T-helper 2 cell treated with Interferon-gamma antibody and Interleukin-4, amounts not matched to agents 5 μg/mL and 100 μg/mL, for 36 hours (primary cell): ENCODE data around the gene CMKLR1.

Experiments
- DNase-seq: peaks from one replicate; pipeline ENCODE4 v3.0.0; 2021; ENCODE audit warnings: low spot score
- H3K27ac Mint-ChIP-seq: one replicate; pipeline ENCODE4 v1.8.0; 2021; ENCODE audit warnings: mild to moderate bottlenecking, mixed read lengths
- H3K27me3 Mint-ChIP-seq: one replicate; pipeline ENCODE4 v1.8.0; 2021; ENCODE audit warnings: low read depth, mixed read lengths
- H3K36me3 Mint-ChIP-seq: one replicate; pipeline ENCODE4 v1.8.0; 2021; ENCODE audit warnings: low read depth, mixed read lengths
- H3K4me1 Mint-ChIP-seq: one replicate; pipeline ENCODE4 v1.8.0; 2021; ENCODE audit warnings: low read depth, mixed read lengths
- H3K4me3 Mint-ChIP-seq: one replicate; pipeline ENCODE4 v1.8.0; 2022; ENCODE audit warnings: mild to moderate bottlenecking, moderate library complexity, mixed read lengths
- H3K9me3 Mint-ChIP-seq: one replicate; pipeline ENCODE4 v1.8.0; 2021; ENCODE audit warnings: mixed read lengths

CMKLR1 gene

GRCh38 chr12:108355069-108355468, 16.0 kb upstream of the CMKLR1 start:
- Mint-ChIP-seq H3K4me1 (no peaks in the 10 kb centered on the region), H3K36me3 (no peaks in the 10 kb centered on the region), H3K27ac (no peak overlapping the region), H3K4me3 (no peak overlapping the region), H3K27me3 (peaks cover 2% of the 10 kb centered on the region), H3K9me3 (no peaks in the 10 kb centered on the region)
- DNase-seq: no peak

DNA sequence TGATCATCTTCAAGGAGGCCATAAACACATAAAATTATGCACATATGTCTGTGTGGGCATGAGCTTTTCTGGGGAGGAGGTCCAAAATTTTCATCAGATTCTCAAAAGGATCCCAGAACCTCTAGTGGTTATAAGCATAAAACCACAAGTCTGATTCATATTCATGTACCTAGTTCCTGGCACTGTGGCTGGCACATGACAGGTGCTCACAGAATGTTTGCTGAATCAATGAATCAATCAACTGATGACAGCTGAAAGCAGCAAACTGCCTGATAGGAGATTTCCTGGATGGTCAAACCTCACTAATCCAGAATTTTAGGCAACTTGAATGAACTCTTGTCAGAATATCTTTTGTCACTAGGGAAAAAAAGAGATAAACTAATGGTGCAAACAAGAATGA, 13.5 kb upstream of the CMKLR1 start:
- H3K27ac Mint-ChIP-seq: no peak overlapping the region
- H3K9me3 Mint-ChIP-seq: no peaks in the 10 kb centered on the region
- no peak overlapping the region for H3K4me3 Mint-ChIP-seq
- peaks cover 2% of the 10 kb centered on the region for H3K27me3 Mint-ChIP-seq
- H3K4me1 Mint-ChIP-seq: no peaks in the 10 kb centered on the region
- no peaks in the 10 kb centered on the region for H3K36me3 Mint-ChIP-seq
- no peak for DNase-seq

DNA sequence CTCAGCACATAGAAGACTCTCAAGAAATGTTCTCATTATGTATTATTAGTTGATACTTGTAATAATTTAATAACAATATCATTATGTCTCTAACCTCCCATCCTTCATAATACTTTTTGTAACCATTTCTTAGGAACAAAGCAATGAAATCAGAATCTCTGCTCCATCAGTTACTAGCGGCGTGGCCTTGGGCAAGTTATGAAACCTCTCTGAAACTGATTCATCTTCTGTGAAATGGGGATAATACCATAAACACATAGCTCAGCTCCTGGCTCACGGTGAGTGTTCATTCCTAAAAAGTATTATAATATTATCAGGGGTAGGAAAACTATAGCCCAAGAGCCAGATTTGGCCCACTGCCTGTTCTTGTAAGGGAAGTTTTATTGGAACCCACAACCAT, 11.4 kb upstream of the CMKLR1 start:
- H3K4me1 Mint-ChIP-seq: no peaks in the 10 kb centered on the region
- H3K27ac Mint-ChIP-seq: no peak overlapping the region
- no peaks in the 10 kb centered on the region for H3K36me3 Mint-ChIP-seq
- H3K27me3 Mint-ChIP-seq: peaks cover 2% of the 10 kb centered on the region
- H3K4me3 Mint-ChIP-seq: no peak overlapping the region
- DNase-seq: no peak
- no peaks in the 10 kb centered on the region for H3K9me3 Mint-ChIP-seq

GRCh38 chr12:108349278-108349688, 10.2 kb upstream of the CMKLR1 start:
- Mint-ChIP-seq H3K27me3 (peaks cover under 1% of the 10 kb centered on the region), H3K36me3 (no peaks in the 10 kb centered on the region), H3K4me1 (no peaks in the 10 kb centered on the region), H3K4me3 (no peak overlapping the region), H3K9me3 (no peaks in the 10 kb centered on the region), H3K27ac (no peak overlapping the region)
- DNase-seq: no peak

- no peak overlapping the region for H3K27ac Mint-ChIP-seq
- no peaks in the 10 kb centered on the region for H3K36me3 Mint-ChIP-seq
- no peaks in the 10 kb centered on the region for H3K27me3 Mint-ChIP-seq
- no peaks in the 10 kb centered on the region for H3K9me3 Mint-ChIP-seq
- H3K4me1 Mint-ChIP-seq: no peaks in the 10 kb centered on the region
- no peak overlapping the region for H3K4me3 Mint-ChIP-seq
- DNase-seq: no peak
Measured at GRCh38 chr12:108348842-108349241, 9.7 kb upstream of the CMKLR1 start.

- no peaks in the 10 kb centered on the region for H3K4me1 Mint-ChIP-seq
- no peaks in the 10 kb centered on the region for H3K9me3 Mint-ChIP-seq
- no peak overlapping the region for H3K4me3 Mint-ChIP-seq
- H3K36me3 Mint-ChIP-seq: no peaks in the 10 kb centered on the region
- no peak overlapping the region for H3K27ac Mint-ChIP-seq
- no peak for DNase-seq
- H3K27me3 Mint-ChIP-seq: no peaks in the 10 kb centered on the region
Measured at GRCh38 chr12:108346727-108347710, 7.9 kb upstream of the CMKLR1 start.

- no peaks in the 10 kb centered on the region for H3K9me3 Mint-ChIP-seq
- no peak overlapping the region for H3K27ac Mint-ChIP-seq
- no peak for DNase-seq
- no peak overlapping the region for H3K4me3 Mint-ChIP-seq
- H3K36me3 Mint-ChIP-seq: no peaks in the 10 kb centered on the region
- H3K4me1 Mint-ChIP-seq: no peaks in the 10 kb centered on the region
- peaks cover under 1% of the 10 kb centered on the region for H3K27me3 Mint-ChIP-seq
Measured at GRCh38 chr12:108345716-108346633, 6.9 kb upstream of the CMKLR1 start.

GRCh38 chr12:108342985-108343384, 3.9 kb upstream of the CMKLR1 start:
- Mint-ChIP-seq H3K9me3 (no peaks in the 10 kb centered on the region), H3K27ac (no peak overlapping the region), H3K4me3 (no peak overlapping the region), H3K27me3 (peaks cover 23% of the 10 kb centered on the region), H3K4me1 (no peaks in the 10 kb centered on the region), H3K36me3 (no peaks in the 10 kb centered on the region)
- DNase-seq: no peak

DNA sequence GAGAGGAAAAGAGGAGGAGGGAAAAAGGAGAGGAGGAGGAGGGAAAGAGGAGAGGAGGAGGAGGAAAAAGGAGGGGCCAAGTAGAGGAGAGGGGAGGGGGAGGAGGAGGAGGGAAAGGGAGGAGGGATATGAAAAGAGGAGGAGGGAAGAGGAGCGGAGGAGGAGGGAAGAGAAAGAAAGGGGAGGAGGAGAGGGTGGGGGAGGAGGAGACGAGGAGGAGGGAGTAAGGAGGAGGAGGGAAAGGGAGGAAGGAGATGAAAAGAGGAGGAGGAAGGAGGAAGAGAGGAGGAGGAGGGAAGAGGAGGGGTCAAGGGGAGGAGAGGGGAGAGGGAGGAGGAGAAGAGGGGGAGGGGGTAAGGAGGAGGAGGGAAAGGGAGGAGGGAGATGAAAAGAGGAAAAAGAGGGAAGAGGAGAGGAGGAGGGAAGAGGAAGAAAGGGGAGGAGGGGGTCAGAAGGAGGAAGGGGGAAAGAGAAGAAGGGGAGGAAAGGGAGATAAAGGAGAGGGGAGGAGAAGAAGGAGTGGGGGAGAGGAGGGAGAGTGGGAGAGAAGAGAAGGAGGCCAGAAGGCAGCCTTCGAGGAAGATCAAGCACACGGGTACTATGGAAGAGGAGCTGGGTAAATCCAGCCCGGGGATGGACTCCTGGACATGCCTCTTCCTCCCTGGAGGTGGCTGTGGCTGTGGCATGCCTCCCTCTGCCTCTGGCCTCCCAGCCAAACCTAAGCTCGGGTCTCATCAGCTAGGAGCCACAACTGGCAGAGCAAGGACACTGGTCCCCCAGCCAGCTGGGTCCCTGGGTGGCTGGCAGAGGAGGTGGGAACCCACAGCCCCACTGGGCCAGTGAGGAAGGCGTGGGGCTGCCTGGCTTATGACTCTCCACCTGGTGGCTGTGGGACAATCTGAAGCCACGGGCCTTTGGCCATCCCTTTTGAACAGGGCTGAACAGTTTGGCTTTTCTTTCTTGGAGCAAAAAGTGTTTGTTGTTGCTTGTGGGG, 3.0 kb upstream of the CMKLR1 start:
- peaks cover 30% of the 10 kb centered on the region for H3K27me3 Mint-ChIP-seq
- H3K4me3 Mint-ChIP-seq: no peak overlapping the region
- no peak overlapping the region for H3K27ac Mint-ChIP-seq
- no peaks in the 10 kb centered on the region for H3K36me3 Mint-ChIP-seq
- H3K9me3 Mint-ChIP-seq: no peaks in the 10 kb centered on the region
- no peaks in the 10 kb centered on the region for H3K4me1 Mint-ChIP-seq
- DNase-seq: no peak

GRCh38 chr12:108341356-108341755, 2.2 kb upstream of the CMKLR1 start:
- H3K9me3 Mint-ChIP-seq: no peaks in the 10 kb centered on the region
- no peak overlapping the region for H3K4me3 Mint-ChIP-seq
- no peaks in the 10 kb centered on the region for H3K36me3 Mint-ChIP-seq
- no peak for DNase-seq
- H3K4me1 Mint-ChIP-seq: no peaks in the 10 kb centered on the region
- H3K27me3 Mint-ChIP-seq: peaks cover 33% of the 10 kb centered on the region
- no peak overlapping the region for H3K27ac Mint-ChIP-seq

DNA sequence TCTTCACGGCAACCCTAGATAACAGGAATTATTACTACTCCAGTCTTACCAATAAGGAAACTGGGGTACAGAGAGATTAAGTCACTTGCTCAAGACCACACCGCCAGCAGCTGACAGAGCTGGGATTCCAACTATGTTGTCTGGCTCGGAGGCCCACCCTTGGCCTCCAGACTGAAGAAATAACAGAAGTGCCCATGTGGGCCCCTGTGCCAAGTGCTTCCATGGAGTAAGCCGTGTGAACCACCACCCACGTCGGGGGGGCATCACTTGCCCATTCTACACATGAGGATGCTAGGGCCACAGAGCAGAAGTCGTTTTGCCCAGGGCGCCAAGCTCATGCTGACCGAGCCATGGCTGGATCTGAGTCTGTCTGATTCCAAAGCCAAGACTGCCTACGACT, 926 bp upstream of the CMKLR1 start:
- H3K9me3 Mint-ChIP-seq: no peaks in the 10 kb centered on the region
- no peak overlapping the region for H3K27ac Mint-ChIP-seq
- no peak for DNase-seq
- no peaks in the 10 kb centered on the region for H3K36me3 Mint-ChIP-seq
- peaks cover 33% of the 10 kb centered on the region for H3K27me3 Mint-ChIP-seq
- no peaks in the 10 kb centered on the region for H3K4me1 Mint-ChIP-seq
- no peak overlapping the region for H3K4me3 Mint-ChIP-seq

- H3K36me3 Mint-ChIP-seq: no peaks in the 10 kb centered on the region
- no peaks in the 10 kb centered on the region for H3K9me3 Mint-ChIP-seq
- H3K4me1 Mint-ChIP-seq: no peaks in the 10 kb centered on the region
- H3K4me3 Mint-ChIP-seq: no peak overlapping the region
- no peak for DNase-seq
- no peak overlapping the region for H3K27ac Mint-ChIP-seq
- peaks cover 33% of the 10 kb centered on the region for H3K27me3 Mint-ChIP-seq
Measured at GRCh38 chr12:108337235-108338223, 1.6 kb downstream of the CMKLR1 start.
